SK-MEL-5 (cell line): ENCODE measurements around the gene JOSD2. TPM values are rescaled to one million over a fixed set of nuclear protein-coding genes. Genes with fewer than 3 reads are reported as not detected.
A peak's percentile ranks its signal among the peaks of the same experiment; 100 is the strongest.

Experiments
- DNase-seq: peaks from one replicate; pipeline ENCODE4 v3.0.0-alpha.2; 2016; ENCODE audit warnings: low read depth, low spot score
- in situ Hi-C: cut with HindIII; loops from 2 replicates; pipeline ENCODE4 v1.10.0; 2016; ENCODE audit warnings: low sequenced_read_pairs, high pct_unique_total_duplicates, low pct_unique_long_range_greater_than_20kb
- total RNA-seq: library from RNA; depleted of rRNA; stranded (reverse); fragments of >200 nt; shearing (Covaris generic); gene quantifications from 2 replicates; pipeline ENCODE4 v1.2.3, GENCODE V29; 2014

Gene JOSD2
- total RNA-seq, 1 experiment from 2014 or later = 29.0 TPM

DNA sequence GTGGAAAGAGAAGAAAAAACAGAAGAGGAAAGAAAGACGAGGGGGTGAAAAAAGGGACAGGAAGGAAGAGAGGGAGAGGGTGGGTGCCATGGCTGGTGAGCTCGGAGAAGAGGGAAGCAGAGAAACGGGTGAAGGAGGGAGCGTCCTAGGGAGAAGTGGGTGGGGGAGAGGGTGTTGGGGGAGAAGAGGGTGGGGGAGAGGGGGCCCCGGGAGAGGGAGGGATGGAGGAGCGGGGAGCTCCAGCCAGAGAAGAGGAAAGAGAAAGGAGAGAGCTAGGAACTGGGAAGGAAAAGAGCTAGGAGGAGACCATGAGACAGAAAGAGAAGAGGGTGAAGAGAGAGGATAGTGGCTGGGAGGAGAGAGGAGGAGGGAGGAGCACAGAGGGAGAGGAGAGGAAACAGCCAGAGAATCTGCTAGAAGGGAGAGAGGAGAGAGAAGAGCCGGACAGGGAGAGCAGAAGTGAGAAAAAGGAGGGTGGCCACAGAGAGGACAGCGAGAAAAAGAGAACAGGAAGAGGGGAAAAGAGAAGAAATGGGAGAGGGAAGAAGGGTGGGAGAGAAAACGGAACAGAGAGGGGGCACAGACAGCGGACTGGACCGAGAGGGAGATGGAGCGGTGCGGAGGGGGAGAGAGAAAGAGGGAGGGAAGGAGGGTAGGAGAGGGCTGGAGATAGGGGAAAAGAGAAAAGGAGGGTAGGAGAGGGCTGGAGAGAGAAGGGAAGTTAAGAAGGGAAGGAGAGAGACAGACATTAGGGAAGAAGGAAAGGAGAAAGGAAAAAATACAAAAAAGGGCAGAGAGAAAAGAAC lies 22.4 kb downstream of the JOSD2 start:
- in situ Hi-C loops = no loop called here
- no peak for DNase-seq

DNA sequence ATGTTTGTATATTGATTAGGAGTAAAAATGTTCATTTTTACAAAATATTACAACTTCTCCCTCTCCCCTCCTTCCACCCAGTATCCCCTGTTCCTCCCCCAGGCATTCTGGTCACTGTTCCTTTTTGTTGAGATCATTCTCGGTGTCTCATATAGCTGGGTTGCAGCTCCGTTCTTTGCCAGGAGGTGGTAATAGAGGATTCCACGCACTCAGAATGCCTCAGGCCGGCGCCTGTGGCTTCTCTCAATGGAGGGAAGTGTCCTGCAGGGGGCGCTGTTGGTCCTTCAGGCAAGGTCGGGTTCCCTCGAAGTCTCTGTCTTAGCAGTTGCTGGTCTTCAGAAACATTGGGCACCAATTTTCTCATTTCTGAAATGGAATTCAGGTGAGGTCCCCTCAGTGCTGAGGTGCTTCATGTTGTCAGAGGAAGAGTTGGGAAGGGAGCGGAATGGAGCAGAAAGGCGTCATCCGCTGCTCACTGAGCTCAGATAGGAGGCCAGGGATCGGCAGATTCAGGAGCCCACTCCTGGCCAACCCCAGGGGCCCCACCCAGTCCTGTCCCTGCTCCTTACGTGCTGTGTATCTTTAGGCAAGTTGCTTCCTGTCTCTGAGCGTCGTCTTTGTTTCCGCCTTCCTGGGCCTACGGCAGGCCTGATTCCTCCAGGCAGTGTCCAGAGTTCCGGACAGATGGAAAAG lies 24.0 kb downstream of the JOSD2 start:
- in situ Hi-C loops = no loop called here
- DNase-seq = peak; percentile 69

DNA sequence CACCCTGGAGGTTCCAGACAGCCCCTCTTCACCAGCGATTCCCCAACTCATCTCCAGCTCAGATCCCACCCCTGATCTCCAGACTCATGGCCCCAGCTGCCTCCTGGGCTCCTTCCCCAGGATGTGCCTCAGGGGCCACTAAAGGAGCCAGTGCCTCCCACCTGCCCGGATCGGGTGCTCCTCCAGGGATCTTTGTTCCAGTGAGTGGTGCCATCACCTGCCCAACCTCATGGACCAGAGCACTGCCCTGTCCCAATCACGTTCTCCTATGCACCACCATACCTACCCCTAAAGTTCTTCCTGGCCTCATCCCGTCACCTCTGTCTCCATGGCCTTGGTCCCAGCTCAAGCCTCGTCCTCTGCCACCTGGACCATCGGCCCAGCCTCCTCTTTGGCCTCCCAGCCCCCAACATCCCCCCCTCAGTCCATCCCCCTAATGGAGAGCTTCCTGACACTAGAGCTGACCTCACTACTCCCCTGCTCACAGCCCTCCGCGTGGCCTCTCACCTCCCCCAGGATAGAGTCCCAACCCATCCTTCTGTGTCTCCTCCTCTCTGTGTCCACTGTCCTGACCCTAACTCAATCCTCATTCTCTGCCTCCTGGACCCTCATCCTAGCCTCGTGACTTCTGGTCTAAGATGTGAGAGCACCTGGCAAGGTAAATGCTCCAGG lies 25.6 kb downstream of the JOSD2 start:
- no peak for DNase-seq
- in situ Hi-C loops = no loop called here

DNA sequence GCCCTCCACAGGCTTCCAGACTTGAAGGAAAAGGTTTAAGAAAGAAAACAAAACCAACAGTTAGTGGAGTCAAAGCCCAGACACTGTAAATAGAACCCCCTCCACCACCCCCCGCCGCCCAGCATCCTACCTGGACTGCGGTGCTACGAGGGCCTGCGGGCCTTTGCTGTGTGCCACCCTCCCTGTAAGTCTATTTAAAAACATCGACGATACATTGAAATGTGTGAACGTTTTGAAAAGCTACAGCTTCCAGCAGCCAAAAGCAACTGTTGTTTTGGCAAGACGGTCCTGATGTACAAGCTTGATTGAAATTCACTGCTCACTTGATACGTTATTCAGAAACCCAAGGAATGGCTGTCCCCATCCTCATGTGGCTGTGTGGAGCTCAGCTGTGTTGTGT lies 28.1 kb downstream of the JOSD2 start:
- in situ Hi-C loops = no loop called here
- DNase-seq = no peak

DNA sequence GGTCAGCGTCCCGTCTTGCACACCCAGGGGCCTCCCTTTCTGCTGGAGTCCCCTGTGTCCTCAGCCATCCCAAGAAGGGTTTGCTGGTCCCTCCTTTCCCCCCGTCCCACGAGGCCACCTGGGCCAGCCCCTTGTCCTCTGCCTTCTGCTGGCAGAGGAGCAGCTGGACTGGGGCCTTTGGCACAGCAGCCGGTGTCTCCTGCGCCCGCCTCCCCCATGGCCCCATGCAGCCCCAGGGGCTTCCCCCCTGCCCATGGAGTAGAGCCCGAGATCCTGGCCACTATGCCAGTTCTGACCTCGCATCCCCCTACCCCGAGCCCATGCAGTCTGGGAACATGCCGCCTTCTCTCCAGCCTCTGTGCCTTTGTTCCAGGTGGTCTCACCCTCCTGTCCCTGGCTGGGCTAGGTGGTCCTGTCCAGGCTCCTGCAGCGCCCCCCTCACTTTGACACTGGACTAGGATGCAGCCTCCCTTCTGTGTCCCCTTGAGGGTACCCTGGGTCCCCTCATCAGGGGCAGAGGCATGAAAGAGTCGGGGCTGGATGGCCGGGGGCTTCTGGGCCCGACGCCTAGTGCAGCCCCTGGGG lies 28.6 kb downstream of the JOSD2 start:
- in situ Hi-C loops = no loop called here
- no peak for DNase-seq

DNA sequence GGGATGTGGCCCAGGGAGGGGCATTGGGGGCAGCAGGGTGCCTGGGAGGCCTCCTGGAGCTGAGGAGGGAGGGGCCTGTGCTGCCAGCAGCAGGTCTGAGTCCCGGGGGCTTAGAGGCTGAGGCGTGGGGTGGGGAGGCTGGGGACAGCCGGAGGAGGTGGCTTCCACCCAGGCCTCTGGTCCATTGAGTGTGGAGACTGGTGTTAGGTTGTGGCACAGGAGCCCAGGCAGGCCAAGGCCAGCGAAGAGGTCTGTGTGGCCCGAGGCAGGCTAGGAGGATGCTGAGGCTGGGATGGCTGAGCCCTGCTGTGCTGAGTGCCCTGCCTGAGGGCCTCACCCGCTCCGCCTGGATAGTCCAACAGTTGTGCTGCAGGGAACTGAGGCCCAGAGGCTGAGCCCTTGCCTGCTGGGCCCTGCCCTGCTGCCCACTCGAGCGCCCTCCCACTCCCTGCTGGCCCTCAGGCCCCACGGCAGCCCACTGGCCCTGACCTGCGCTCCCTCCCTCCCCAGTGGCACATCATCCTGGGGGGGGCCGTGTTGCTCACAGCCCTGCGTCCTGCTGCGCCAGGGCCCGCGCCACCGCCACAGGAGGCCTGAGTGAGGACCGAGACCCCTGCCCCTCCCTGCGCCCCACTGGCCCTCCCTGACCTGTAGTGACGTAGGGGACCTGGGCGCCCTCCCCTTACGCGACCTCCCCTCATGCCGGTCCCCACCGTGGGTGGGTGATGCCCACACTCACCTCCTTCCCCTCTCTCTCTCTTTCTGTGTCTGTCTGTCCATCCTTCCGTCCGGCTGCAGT lies 29.4 kb downstream of the JOSD2 start:
- in situ Hi-C loops = no loop called here
- no peak for DNase-seq

DNA sequence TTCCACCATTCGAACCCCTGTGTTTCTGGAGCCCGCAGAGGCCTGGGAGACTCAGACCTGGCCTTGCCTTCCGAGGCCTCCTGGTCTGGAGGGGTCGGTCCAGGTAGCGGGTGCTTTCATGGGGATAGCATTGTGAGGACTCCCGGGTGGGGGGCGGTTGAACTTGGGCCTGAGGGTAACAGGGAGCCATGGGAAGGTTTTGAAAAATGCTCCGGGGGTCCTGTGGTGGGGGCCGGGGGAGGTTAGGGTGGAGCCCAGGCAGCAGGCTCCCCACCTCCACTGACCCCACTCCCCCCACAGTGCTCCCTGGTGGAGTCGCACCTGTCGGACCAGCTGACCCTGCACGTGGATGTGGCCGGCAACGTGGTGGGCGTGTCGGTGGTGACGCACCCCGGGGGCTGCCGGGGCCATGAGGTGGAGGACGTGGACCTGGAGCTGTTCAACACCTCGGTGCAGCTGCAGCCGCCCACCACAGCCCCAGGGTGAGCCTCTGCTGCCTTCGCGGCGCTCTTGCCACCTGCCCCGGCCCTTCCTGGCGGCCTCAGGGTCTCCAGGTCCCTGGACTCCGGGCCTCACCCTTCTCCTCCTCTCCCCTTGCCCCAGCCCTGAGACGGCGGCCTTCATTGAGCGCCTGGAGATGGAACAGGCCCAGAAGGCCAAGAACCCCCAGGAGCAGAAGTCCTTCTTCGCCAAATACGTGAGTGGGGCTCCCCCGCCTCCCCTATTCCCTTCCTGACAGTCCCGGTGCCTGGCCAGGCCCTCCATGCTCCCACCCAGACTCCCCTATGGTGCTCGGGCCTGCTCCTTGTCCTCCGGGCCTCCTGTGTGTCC lies 30.5 kb downstream of the JOSD2 start:
- DNase-seq = no peak
- in situ Hi-C loops = no loop called here

DNA sequence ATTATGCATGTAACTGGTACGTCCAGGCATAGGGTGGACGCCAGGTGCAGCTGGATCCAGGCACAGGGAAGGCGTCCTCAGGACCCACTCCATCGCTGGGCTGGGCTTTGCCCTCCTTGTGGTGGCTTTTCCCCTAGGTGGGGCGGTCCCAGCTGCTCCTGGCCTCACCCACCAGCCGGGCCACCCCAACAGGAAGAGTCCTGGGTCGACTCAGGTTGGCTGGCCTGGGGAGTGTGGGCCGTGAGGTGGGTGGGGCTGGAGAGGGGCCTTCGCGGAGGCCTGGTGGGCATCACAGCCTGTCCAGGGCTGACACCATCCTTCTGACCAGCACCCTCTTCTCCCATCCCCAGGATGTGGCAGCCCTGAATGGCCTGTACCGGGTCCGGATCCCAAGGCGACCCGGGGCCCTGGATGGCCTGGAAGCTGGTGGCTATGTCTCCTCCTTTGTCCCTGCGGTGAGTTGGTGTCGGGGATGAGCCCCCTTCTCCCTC lies 31.2 kb downstream of the JOSD2 start:
- no peak for DNase-seq
- in situ Hi-C loops = no loop called here

DNA sequence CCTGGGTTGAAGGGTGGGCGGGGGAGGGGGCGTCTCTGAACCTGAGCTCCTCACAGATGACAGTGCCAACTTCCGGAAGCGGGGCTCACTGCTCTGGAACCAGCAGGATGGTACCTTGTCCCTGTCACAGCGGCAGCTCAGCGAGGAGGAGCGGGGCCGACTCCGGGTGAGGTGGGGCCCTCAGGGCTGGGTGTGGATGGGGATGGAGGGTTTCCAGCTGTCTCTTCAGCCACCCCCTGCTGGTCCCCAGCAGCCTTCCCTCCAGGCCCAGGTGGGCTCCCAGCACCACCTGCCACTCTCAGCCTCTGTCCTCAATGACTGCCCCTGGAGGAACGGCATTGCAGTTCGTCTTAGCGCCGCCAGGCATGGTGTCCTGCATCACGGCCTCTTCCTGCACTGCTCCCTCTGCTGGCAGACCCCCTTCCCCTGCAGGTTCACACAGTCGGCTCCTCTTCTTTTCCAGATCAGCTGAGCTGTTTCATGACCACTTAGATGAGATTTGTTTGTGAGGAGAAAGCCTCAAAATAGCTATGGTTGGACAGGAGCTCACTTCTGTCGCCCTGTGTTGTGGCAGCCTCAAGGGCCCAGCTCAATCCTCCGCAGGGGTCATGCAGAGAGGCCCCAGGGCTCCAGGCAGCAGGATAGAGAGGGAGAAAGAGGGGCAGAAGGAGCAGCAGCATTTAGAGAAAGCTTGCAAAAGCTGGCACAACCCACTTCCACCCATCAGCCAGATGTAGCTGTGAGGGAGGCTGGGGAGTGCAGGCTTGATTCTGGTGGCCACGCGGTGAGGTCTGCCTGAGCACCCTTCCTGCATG lies 31.9 kb downstream of the JOSD2 start:
- peak; percentile 64 for DNase-seq
- in situ Hi-C loops = no loop called here

DNA sequence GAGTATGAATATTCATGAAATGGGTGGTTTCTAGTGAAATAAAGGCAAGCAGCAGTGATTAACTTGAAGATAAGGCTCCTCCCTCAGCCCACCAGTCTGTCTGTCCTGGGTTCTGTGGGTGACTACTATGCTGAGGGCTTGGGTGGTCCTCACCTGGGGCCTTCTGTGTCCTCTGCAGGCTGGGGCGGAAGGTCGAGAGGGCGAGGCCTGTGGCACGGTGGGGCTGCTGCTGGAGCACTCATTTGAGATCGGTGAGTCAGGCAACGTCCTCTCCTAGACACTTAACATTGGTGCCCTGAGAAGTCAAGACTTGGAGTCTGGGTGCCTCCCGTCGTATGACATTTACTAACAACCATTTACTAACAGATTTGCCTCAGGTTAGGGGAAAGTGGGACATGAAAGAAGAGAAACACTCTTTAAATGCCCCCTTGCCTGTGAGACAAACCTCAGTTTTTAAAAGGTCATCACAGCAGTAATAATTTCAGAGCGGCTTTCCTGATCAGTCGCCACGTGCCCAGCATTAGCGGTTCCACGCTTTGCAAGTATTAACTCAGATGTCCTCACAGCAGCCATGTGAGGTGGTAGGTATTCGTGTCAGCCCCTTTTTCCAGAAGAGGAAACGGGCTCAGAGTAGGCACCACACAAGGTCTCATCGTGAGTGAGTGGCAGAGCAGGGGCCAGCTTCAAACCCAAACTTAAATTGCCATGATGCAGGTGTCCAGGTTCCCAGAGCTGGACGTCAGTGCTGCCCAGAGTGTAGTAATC lies 33.1 kb downstream of the JOSD2 start:
- in situ Hi-C loops = no loop called here

DNA sequence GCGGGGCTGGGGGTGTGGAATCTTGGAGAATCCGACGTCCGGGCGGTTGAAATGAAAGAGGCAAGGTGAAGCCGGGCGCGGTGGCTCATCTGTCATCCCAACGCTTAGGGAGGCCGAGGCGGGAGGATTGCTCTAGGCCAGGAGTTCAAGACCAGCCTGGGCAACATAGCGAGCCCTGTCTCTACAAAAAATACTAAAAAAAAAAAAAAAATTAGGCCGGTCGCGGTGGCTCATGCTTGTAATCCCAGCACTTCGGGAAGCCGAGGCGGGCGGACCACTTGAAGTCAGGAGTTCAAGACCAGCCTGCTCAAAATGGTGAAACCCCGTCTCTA lies 34.1 kb downstream of the JOSD2 start:
- no peak for DNase-seq
- in situ Hi-C loops = no loop called here

More for the DNA sequence above, 33.1 kb downstream of the JOSD2 start:
- no peak for DNase-seq

DNA sequence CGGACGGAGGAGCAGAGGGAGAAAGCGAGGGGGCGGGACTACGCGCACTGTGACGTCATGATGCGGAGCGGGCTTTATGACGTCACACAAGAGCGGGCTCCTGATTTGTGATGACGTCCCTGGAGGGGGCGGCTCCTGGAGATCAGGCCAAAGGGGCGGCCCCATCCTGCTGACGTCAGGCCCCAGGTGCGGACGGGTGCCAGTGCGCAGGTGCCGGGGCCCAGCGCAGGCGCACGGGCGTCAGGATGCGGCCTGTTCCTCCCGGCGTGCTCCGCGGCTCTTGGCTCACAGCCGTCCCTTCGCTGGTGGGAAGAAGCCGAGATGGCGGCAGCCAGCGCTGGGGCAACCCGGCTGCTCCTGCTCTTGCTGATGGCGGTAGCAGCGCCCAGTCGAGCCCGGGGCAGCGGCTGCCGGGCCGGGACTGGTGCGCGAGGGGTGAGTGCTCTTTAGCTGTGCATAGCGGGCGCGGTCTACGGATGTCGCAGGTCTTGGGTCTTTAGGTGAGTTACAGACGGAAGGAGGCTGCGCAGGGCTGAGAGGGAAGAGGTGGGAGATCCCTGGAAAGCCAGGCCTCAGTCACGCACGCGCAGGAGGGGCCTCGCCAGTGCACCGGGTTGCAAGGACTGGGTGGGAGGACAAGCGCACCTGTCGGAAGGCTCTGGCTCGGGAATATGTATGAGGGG lies 34.6 kb downstream of the JOSD2 start, which contains the start of the genes EMC10 and GARIN5A:
Gene EMC10 (plus strand): TSS at position 284 of the 683 bp plus-strand sequence. CDS start 38 bp downstream, at position 322.
Gene GARIN5A (minus strand): TSS at position 625 of the 683 bp plus-strand sequence. CDS start 460 bp downstream, at position 165.
- in situ Hi-C loops = no loop called here
- DNase-seq = peak; percentile 94

DNA sequence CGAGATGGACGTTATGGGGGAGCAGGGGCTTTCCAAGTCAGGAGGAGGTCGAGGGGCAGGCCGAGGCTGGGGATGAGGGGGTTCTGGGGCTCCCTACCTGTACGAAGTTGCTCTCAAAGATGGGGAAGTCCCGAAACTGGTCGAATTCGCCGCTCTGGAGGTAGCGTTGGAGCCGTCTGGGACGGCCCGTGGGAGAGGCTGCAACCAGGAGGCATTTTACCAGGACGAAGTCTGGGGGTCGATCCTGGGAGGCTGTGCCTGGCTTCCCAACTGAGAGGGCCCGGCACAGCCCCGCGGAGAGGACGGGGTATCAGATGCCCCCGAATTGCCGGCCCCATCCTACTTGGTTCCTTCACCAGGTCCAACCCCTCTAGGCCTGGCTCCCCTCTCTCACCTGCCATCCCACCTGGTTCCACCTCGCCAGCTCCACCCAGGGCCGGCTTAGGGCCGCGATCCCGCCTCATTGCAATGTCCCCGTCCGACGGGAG lies 35.2 kb downstream of the JOSD2 start:
- no peak for DNase-seq
- in situ Hi-C loops = no loop called here

DNA sequence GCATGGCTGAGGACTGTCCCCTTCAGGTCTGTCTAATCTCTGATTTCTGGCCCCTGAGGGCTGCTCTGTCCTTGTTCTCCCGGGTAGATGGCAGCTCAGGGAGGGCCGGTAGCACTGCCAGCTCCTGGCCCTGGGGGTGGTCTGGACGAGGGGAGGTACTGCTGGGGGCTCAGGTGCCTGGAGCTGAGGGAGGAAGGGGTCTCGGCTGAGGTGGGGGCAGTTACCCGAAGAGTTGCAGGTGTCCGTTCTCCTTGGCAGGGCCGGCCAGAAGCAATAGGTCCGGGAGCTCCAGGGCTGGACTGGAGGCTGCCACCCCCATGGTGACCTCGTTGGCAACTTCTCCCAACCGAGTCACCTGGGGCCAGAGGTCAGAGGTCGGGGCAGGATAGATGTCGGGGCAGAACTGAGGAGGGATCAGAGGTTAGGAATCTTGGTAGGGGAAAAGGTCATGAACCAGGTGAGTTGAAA lies 35.9 kb downstream of the JOSD2 start:
- in situ Hi-C loops = no loop called here
- DNase-seq = no peak
